ENCODE data around the gene RASA1. TPM values are rescaled to one million over a fixed set of nuclear protein-coding genes. Genes with fewer than 3 reads are reported as not detected.

The RASA1 gene
- total RNA-seq, 1 experiment from 2014 or later = 16.4 TPM

- H3K9me3 ChIP-seq = no peaks in the 10 kb centered on the region
- no peak for DNase-seq
- peaks cover 34% of the 10 kb centered on the region for H3K36me3 ChIP-seq
- H3K27me3 ChIP-seq = no peaks in the 10 kb centered on the region
- no peak overlapping the region for H3K4me3 ChIP-seq
Observed at GRCh38 chr5:87321605-87322004, 53.9 kb downstream of the RASA1 start.

GRCh38 chr5:87322381-87322780, 54.7 kb downstream of the RASA1 start:
- Histone ChIP-seq H3K36me3 (peaks cover 34% of the 10 kb centered on the region), H3K27me3 (no peaks in the 10 kb centered on the region), H3K9me3 (no peaks in the 10 kb centered on the region), H3K4me3 (no peak overlapping the region)
- no peak for DNase-seq

DNA sequence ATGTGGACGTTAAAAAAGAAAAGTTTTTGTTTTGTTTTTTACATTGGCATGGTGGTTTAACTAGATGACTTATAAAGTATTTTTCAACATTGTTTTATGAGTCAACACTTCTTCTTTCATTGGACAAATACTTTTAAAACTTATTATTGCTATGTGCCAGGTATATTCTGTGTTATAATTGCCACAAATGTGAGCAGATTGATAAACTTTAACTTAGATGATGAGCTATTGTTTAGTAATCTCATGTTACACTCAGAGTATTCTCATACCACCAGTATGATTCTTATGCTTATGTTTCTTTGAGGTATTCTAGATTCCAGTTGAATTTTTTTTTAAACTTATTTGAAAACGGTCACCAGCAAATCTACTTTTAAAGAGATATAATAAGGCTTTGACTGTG, 60.3 kb downstream of the RASA1 start:
- Histone ChIP-seq H3K36me3 (peaks cover 13% of the 10 kb centered on the region), H3K9me3 (no peaks in the 10 kb centered on the region), H3K27me3 (no peaks in the 10 kb centered on the region), H3K4me3 (no peak overlapping the region)
- DNase-seq = no peak

DNA sequence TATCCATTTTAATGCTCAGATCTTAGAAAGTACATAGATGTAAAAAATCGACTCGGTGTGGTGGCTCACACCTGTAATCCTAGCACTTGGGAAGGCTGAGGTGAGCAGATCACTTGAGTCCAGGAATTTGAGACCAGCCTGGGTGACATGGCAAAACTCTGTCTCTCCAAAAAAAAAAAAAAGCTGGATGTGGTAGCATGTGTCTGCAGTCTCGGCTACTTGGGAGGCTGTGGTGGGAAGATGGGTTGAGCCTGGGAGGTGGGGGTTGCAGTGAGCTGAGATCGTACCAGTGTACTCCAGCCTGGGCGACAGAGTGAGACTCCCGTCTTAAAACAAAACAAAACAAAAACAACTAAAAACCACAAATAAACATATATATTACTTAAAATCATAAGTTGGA, 61.4 kb downstream of the RASA1 start:
- DNase-seq = no peak
- Histone ChIP-seq H3K27me3 (no peaks in the 10 kb centered on the region), H3K36me3 (peaks cover 14% of the 10 kb centered on the region), H3K9me3 (no peaks in the 10 kb centered on the region), H3K4me3 (no peak overlapping the region)

DNA sequence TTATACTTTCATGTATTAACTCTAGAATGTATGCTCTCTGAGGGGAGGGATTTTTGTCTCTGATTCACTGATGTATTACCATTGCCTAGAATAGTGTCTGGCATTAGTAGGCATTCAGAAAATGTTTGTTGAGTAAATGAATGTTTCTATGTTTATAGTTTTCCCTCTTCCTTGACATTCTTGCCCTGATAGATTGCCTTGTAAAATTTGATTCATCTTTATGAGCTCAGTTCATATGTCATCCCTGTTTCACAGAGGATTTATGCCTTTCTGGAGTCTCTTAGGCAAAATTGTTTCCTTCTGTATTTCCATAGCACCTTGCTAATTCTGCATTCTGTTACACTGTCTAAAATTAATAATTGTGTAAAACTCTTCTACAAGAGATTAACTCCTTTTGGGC, 72.3 kb downstream of the RASA1 start:
- Histone ChIP-seq H3K27me3 (no peaks in the 10 kb centered on the region), H3K36me3 (peaks cover 75% of the 10 kb centered on the region), H3K4me3 (no peak overlapping the region), H3K9me3 (no peaks in the 10 kb centered on the region)
- DNase-seq = no peak

- Histone ChIP-seq H3K9me3 (no peaks in the 10 kb centered on the region), H3K4me3 (no peak overlapping the region), H3K36me3 (peaks cover 76% of the 10 kb centered on the region), H3K27me3 (no peaks in the 10 kb centered on the region)
- no peak for DNase-seq
Observed at GRCh38 chr5:87340716-87341115, 73.0 kb downstream of the RASA1 start.

DNA sequence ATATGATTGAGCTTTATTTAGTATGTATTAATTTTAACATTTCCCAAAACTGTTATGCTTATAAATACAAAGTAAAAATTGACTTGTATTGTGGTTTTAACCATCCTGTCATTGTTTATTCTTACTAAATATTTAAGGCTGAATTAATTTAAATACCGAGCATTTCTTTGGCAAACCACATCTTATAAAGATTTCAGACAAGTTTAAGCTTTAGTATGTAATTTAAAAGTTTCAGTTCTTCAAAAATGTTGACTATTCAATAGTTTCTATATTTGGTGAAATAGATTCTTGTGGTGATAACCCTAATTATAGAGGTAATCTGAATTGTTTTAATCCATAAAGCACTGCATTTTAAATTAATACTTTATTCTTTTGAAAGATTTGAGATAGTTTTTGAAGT, 79.6 kb downstream of the RASA1 start:
- Histone ChIP-seq H3K4me3 (no peak overlapping the region), H3K27me3 (no peaks in the 10 kb centered on the region), H3K9me3 (no peaks in the 10 kb centered on the region), H3K36me3 (peaks cover 59% of the 10 kb centered on the region)
- no peak for DNase-seq

- DNase-seq = no peak
- Histone ChIP-seq H3K4me3 (no peak overlapping the region), H3K9me3 (no peaks in the 10 kb centered on the region), H3K27me3 (no peaks in the 10 kb centered on the region), H3K36me3 (peaks cover 54% of the 10 kb centered on the region)
Observed at GRCh38 chr5:87347841-87348240, 80.2 kb downstream of the RASA1 start.

- Histone ChIP-seq H3K27me3 (no peaks in the 10 kb centered on the region), H3K36me3 (peaks cover 43% of the 10 kb centered on the region), H3K9me3 (no peaks in the 10 kb centered on the region), H3K4me3 (no peak overlapping the region)
- no peak for DNase-seq
Observed at GRCh38 chr5:87354496-87354895, 86.8 kb downstream of the RASA1 start.

DNA sequence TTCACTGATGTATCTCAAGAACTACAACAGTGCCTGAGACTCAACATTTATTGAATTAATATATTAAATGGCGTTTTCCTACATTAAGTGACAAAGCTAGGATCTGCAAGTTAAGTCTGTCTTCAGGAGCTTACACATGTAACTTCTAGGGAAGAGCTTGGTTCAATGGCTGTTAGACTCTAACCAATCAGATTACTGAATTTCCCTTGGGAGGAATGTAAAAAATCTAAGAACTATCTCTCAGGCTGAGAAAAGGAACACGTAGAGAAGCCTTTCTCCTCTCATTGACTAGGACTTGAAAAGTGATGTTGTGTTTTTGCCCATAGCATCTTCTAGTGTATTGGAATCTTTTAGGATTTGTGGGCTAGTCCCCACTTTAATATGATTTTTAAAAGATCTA, 91.4 kb downstream of the RASA1 start:
- H3K36me3 ChIP-seq = peaks cover 55% of the 10 kb centered on the region

DNA sequence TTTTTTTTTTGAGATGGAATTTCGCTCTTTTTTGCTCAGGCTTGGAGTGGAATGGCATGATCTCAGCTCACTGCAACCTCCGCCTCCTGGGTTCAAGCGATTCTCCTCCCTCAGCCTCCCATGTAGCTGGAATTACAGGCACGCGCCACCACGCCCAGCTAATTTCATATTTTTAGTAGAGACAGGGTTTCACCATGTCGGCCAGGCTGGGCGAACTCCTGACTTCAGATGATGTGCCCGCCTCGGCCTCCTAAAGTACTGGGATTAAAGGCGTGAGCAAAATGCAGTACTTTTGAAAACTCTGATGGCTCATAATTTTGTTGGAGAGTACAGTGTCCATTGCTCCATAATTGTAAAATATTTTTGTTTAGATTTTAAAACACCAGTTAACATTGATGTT, 92.4 kb downstream of the RASA1 start:
- peaks cover 55% of the 10 kb centered on the region for H3K36me3 ChIP-seq
- H3K4me3 ChIP-seq = no peak overlapping the region
- DNase-seq = no peak
- no peaks in the 10 kb centered on the region for H3K27me3 ChIP-seq
- H3K9me3 ChIP-seq = no peaks in the 10 kb centered on the region

More for the DNA sequence above, 91.4 kb downstream of the RASA1 start:
- no peaks in the 10 kb centered on the region for H3K9me3 ChIP-seq
- no peak for DNase-seq
- no peak overlapping the region for H3K4me3 ChIP-seq
- H3K27me3 ChIP-seq = no peaks in the 10 kb centered on the region

DNA sequence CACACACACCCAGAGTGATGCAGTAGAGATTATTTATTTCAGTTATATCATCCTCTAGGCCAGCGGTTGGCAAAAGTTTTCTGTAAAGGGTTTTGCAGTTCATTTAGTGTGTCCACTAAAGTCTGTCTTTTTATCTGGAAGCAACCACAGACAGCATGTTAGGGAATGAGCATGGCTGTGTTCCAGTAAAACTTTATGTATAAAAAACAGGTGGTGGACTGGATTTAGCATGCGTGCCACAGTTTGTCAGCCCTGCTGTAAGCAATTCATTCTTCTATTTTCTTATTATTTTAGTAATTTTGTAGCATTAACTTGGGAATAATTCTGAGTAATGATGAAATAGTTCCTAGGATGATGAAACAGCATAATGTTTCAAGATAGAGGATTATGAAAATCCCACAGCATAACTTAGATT, 93.4 kb downstream of the RASA1 start:
- Histone ChIP-seq H3K4me3 (no peak overlapping the region), H3K9me3 (no peaks in the 10 kb centered on the region), H3K36me3 (peaks cover 53% of the 10 kb centered on the region), H3K27me3 (no peaks in the 10 kb centered on the region)
- DNase-seq = no peak

GRCh38 chr5:87361536-87362213, 94.0 kb downstream of the RASA1 start:
- H3K36me3 ChIP-seq = peaks cover 59% of the 10 kb centered on the region
- DNase-seq = no peak
- H3K9me3 ChIP-seq = no peaks in the 10 kb centered on the region
- no peaks in the 10 kb centered on the region for H3K27me3 ChIP-seq
- no peak overlapping the region for H3K4me3 ChIP-seq

DNA sequence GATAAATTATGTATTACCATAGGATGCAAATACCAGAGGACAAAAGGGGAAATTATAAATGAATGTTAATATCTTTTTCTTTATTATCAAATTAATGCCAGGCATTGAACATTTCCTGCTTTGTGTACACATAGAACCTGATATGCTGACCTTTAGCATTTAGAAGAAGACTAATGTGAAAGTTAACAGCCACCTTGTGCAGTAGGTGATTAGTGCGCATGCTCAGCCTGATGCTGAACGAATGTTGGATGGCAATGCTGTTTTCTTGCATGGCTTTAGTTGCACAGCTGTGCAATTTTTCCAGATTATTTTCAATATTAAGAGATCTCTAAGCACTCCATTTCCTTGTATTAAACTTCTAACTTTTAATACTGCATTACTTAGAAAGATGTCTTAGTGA, 99.6 kb downstream of the RASA1 start:
- Histone ChIP-seq H3K4me3 (no peak overlapping the region), H3K27me3 (no peaks in the 10 kb centered on the region), H3K9me3 (no peaks in the 10 kb centered on the region), H3K36me3 (peaks cover 82% of the 10 kb centered on the region)
- no peak for DNase-seq

DNA sequence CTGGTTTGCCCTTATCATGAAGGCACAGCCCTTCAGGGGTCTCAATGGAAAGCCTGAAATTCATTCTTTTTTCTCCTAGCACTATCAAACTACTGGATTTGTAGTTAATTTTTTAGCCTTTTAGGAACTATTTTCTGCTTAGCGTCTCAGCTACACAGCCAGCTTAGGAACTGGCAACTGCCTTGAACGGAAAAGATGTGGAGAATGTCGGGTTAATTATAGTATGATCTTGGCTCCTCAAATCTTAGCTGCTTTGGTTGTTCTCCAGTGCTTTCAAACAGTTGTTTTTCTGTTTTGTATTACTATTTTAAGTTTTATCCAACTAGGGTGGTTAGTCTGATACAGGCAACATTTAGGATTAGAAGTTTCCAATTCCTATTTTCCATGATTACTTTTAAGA, 100.9 kb downstream of the RASA1 start:
- DNase-seq = no peak
- peaks cover 85% of the 10 kb centered on the region for H3K36me3 ChIP-seq
- H3K9me3 ChIP-seq = no peaks in the 10 kb centered on the region
- no peak overlapping the region for H3K4me3 ChIP-seq
- no peaks in the 10 kb centered on the region for H3K27me3 ChIP-seq

DNA sequence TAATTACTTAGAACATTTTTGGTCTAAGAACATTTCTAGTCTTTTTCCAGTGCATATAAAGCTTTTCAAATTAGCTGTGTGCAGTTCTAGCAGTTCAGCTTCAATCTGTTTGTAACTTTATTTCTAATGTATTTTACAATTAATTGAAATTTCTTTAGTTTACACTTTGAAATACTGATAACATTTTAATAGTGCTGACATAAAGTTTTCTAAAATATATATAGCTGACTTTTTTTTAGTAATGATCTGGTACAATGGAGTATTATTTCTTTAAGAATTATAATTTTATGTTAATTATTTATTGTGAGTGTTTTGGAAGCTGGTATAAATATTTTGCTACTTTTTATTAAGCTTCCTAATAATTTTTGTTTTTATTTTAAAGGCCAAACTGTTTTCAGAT, 101.7 kb downstream of the RASA1 start:
- H3K9me3 ChIP-seq = no peaks in the 10 kb centered on the region
- no peaks in the 10 kb centered on the region for H3K27me3 ChIP-seq
- DNase-seq = no peak
- no peak overlapping the region for H3K4me3 ChIP-seq
- peaks cover 79% of the 10 kb centered on the region for H3K36me3 ChIP-seq

DNA sequence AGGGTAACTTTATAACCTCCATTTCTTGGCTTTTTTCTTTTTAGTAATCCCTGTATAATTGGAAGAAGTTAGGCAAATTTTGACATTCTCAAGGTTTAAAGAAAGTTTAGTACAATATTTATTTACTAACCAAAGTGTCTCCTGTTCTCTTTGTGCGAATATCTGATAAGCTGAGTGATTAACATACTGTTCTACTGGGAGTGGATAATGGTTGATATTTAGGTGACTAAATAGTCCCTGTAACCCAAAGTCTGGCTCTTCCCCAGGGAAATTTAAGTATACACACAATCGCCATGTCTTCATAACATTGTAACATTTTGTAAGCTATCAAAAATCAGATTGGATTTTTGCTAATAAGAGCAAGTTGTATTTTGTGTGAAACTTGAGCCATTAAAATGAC, 105.0 kb downstream of the RASA1 start:
- H3K9me3 ChIP-seq = no peaks in the 10 kb centered on the region
- no peaks in the 10 kb centered on the region for H3K27me3 ChIP-seq
- H3K36me3 ChIP-seq = peaks cover 81% of the 10 kb centered on the region
- DNase-seq = no peak
- H3K4me3 ChIP-seq = no peak overlapping the region

- no peak for DNase-seq
- Histone ChIP-seq H3K9me3 (no peaks in the 10 kb centered on the region), H3K36me3 (peaks cover 89% of the 10 kb centered on the region), H3K27me3 (no peaks in the 10 kb centered on the region), H3K4me3 (no peak overlapping the region)
Observed at GRCh38 chr5:87382224-87382623, 114.5 kb downstream of the RASA1 start.

DNA sequence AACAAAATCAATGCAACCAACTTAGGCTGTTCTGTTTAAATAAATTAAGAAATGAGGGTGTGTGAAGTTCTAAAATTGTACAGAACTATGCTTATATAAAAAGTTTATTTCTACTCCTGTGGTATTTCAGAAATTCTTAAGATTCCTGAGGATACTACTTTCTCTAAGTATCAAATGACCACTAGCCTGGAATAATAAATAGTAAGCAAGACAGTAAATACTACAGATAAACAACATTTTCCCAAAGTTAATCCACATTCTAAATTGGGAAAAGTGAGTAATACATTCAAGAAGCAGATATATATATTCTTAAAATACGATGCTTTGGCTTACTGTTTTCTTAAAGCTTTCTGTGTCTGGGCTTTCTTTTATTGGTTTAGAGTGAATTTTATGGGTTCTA, 115.5 kb downstream of the RASA1 start:
- H3K27me3 ChIP-seq = no peaks in the 10 kb centered on the region
- no peaks in the 10 kb centered on the region for H3K9me3 ChIP-seq
- peaks cover 89% of the 10 kb centered on the region for H3K36me3 ChIP-seq
- DNase-seq = no peak
- no peak overlapping the region for H3K4me3 ChIP-seq

Data from MG63 (cell line).